Measurements from ENCODE around the gene INTS13.

DNA sequence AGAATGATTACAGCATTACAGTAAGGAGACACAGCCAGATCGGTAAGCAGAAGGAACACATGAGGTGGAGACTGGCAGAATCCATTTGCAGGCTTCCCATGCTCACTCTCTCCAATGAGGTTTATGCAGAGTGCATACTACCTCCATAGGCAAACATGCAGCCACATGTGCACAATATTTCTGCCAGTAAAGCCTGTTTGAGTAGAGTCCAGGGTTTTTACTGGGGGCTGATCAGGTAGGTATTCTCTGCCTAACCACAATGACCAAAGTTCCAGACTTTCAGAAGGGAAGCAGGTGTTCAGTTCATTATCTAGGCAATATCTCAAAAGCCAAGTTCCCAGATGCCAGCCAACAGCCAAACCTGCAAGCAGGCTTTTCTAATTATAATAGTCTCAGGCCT, 31.1 kb downstream of the INTS13 start:
- TF ChIP-seq EZH2phosphoT487 (IDR thresholded peaks at IDR 0.05; ENCODE audit: insufficient read depth, low read depth) (no peak), EZH2 (IDR thresholded peaks at IDR 0.05; ENCODE audit: insufficient read depth, poor library complexity, severe bottlenecking) (no peak)
